ENCODE data around the gene PER3. TPM values are rescaled to one million over a fixed set of nuclear protein-coding genes. Genes with fewer than 3 reads are reported as not detected.
A peak's percentile ranks its signal among the peaks of the same experiment; 100 is the strongest.

Gene PER3
- total RNA-seq, 6 experiments from 2014 or later, result 8.7 to 26.2 (median 13.5) TPM

- whole genome bisulfite sequencing (ENCODE audit: insufficient coverage, low coverage, low lambda C conversion rate, missing lambda C conversion rate), result 75% methylated on average over 3 of the region's 3 CpGs
These were observed 95.1 kb downstream of the PER3 start for GRCh38 chr1:7879228-7879627.

DNA sequence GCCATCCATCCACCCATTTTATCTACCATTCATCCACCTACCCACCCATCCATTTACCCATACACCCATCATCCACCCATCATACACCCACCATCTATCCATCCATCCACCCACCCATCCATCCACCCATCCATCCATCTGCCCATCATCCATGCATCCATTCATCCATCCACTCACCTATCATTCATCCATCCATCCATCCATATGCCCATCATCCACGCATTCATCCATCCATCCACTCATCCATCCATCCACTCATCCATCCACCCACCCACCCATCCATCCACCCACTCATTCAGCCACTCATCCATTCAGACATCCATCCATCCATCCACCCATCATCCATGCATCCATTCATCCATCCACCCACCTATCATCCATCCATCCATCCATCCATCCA is 100.7 kb downstream of the PER3 start:
- intact Hi-C loops (cut with DNase I), result no loop called here
- Histone ChIP-seq H3K27me3 (no peaks in the 10 kb centered on the region), H3K9me3 (no peaks in the 10 kb centered on the region), H3K4me3 (no peak overlapping the region), H3K27ac (no peak overlapping the region), H3K36me3 (no peaks in the 10 kb centered on the region), H3K4me1 (no peaks in the 10 kb centered on the region)
- TF ChIP-seq CTCF (IDR thresholded peaks at IDR 0.05) (no peak), POLR2A (IDR thresholded peaks at IDR 0.05) (no peak)
- ATAC-seq (no peak), DNase-seq (no peak)
- 93% methylated on average over 1 of the region's 1 CpG for WGBS (ENCODE audit: insufficient coverage, low coverage, low lambda C conversion rate, missing lambda C conversion rate)

More at GRCh38 chr1:7879228-7879627, 95.1 kb downstream of the PER3 start:
- TF ChIP-seq CTCF (IDR thresholded peaks at IDR 0.05), result no peak
- Histone ChIP-seq H3K27ac (no peak overlapping the region), H3K4me1 (no peaks in the 10 kb centered on the region), H3K4me3 (no peak overlapping the region), H3K36me3 (no peaks in the 10 kb centered on the region), H3K9me3 (no peaks in the 10 kb centered on the region), H3K27me3 (no peaks in the 10 kb centered on the region)
- ATAC-seq (no peak), DNase-seq (no peak)
- intact Hi-C loops (cut with DNase I), result no loop called here

DNA sequence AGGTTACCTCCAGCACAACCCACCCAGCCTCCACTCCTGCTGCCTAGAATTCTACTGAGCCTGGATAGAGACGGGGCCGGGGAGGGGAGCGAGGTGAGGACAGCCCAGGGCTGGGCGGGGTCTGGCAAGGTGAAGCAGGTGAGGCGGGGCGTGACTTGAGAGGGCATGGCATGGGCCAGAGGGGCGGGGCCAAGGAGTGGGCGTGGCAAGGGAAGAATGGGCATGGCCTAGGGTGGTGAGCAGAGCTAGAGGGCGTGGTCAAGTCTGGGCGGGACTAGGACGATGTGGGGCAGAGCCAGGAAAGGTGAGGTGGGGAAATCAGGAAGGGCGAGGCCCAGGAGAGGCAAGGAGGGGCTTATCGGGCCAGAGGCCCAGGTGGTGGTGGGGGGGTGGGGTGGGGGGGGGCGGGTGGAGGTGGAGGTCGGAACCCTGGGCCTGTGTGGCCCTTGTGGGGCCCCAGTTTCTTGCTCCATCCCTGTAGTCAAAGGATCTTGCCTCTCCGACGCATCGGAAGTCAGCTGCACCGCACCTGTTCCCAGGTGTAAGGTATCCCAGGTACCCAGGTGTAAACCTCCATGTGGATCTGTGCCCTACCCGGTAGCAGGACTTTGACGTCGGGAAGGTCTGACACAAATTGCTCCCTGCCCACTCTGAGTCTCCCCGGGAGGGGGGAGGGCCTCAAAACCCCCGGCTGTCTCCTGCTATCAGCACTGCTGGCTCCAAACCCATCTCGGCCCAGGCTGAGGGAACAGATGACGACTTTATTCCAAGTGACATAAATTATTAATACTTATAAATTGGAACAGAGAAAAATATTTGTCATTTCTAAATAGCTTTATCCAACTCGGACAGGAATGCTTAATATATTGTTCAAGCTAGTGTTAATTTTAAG is 101.7 kb downstream of the PER3 start:
- Histone ChIP-seq H3K36me3 (no peaks in the 10 kb centered on the region), H3K4me1 (no peaks in the 10 kb centered on the region), H3K27me3 (no peaks in the 10 kb centered on the region), H3K9me3 (no peaks in the 10 kb centered on the region), H3K27ac (no peak overlapping the region), H3K4me3 (no peak overlapping the region)
- intact Hi-C loops (cut with DNase I), result no loop called here
- DNase-seq, result no peak
- TF ChIP-seq CTCF (IDR thresholded peaks at IDR 0.05) (no peak), POLR2A (IDR thresholded peaks at IDR 0.05) (no peak)
- WGBS (ENCODE audit: insufficient coverage, low coverage, low lambda C conversion rate, missing lambda C conversion rate), result 22% methylated on average over 21 of the region's 27 CpGs
- peak in 1 of 4 donors; percentile 38 for ATAC-seq

DNA sequence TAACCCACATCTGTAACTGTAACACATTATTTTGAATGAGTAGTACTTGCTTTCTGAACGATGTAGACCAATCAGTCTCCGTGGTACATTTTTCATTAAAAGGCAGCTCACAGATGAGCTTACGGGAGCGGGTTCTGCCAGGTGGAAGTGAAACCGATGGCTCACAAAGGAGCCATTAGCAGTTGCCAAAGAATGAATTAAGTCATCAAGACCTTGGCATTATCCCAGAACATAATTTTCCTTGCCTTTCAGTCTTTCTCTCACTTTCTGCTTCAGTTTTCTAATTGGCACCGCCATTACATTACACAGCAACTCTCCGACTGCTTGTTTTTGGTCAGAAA is 102.3 kb downstream of the PER3 start:
- Histone ChIP-seq H3K4me3 (no peak overlapping the region), H3K36me3 (no peaks in the 10 kb centered on the region), H3K27ac (no peak overlapping the region), H3K27me3 (no peaks in the 10 kb centered on the region), H3K9me3 (no peaks in the 10 kb centered on the region), H3K4me1 (no peaks in the 10 kb centered on the region)
- no peak for DNase-seq
- intact Hi-C loops (cut with DNase I), result no loop called here
- 68% methylated on average over 7 of the region's 7 CpGs for WGBS (ENCODE audit: insufficient coverage, low coverage, low lambda C conversion rate, missing lambda C conversion rate)
- TF ChIP-seq CTCF (IDR thresholded peaks at IDR 0.05), result no peak
- TF ChIP-seq POLR2A (IDR thresholded peaks at IDR 0.05), result no peak
- ATAC-seq, result no peak

All from right lobe of liver (tissue), 6 donors.